GM21515 (cell line): ENCODE results near the gene VAV2.

Experiments
- ATAC-seq: cut with Tn5 transposase; IDR thresholded peaks from one replicate; pipeline ENCODE4 v1.9.1; 2021; ENCODE audit not compliant: unreplicated experiment

Gene VAV2

DNA sequence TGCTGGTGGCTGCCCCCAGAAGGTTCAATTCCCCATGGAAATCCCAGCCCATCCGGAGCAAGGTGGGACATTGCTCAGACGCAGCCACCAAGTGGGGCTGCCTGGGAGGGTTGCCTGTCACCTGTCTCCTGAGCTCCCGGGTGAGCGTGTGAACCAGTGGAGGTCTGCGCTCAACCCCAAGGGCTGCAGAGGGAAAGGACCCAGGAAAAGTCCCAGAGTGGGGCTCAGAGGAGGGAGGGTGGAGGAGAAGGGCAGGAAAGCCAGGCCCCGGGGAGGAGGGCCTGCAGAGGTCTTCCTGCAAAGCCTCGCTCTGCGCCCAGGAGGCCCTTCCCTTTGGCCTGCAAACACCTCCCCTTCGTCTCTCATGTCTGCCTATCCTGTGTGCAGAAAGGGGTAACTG is 134.5 kb downstream of the VAV2 start:
- no peak for ATAC-seq

GRCh38 chr9:133856798-133857197 is 135.3 kb downstream of the VAV2 start:
- no peak for ATAC-seq

- no peak for ATAC-seq
Observed at GRCh38 chr9:133855802-133856521, 136.2 kb downstream of the VAV2 start.

DNA sequence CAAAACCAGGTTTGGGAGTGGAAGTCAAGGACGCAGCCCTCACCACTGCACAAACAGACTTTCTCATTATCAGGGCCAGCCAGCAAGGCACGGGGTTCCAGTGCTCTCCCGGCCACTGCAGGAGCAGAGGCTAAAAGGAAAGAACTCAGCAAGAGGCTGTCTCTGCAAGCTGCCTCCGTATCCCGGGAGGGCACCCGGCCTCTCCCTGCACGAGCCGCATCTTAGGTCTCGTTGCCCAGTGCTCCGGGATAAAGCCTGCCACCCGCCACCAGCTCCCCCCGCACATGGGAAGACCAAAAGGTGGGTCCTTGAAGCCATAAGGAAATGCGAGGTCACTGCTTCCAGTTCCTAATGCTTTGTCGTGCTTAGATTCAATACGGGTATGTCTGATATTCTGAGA is 136.8 kb downstream of the VAV2 start:
- no peak for ATAC-seq

- no peak for ATAC-seq
Observed at GRCh38 chr9:133854765-133855164, 137.4 kb downstream of the VAV2 start.

- ATAC-seq, result no peak
Observed at GRCh38 chr9:133854048-133854447, 138.1 kb downstream of the VAV2 start.

GRCh38 chr9:133853331-133853730 is 138.8 kb downstream of the VAV2 start:
- no peak for ATAC-seq

DNA sequence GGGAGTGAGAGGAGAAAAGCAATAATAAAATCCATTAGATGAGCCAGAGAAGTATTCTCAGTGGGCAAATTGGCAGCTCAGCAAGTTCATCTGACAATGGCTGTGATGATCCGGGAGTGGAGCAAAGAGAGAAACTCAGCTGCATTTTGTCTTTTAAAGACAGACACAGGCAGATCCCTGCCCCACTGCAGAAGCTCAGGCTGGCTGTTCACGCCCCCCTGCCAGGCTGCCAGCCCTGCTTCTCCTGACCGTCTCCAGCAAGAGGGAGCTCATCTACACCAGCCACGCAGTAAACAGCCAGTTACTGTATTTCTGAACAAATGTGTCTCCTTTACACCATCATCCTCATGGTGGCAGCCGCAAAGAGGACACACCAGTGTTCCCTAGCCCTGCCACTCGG is 139.7 kb downstream of the VAV2 start:
- ATAC-seq, result no peak

- ATAC-seq, result no peak
Observed at GRCh38 chr9:133851693-133852092, 140.4 kb downstream of the VAV2 start.

DNA sequence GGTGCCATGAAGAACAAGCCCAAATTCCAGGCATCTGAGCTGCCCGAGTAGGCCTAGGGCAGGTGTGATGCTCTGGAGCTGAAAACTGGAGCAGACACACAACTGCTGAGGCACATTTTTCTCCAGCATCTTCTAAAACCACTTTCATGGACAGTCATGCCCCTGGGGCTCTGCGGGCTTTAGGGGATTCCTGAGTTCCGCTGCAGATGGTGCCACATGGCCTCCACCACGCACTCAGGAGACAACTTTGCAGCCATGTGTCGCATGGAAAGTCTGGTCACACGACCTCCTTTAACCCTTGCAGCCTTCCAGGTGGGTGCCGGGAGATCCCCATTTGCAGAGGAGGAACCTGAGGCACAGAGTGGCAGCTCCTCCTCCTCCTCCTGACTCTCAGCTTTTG is 141.2 kb downstream of the VAV2 start:
- ATAC-seq, result no peak

GRCh38 chr9:133850161-133850560 is 142.0 kb downstream of the VAV2 start:
- no peak for ATAC-seq

DNA sequence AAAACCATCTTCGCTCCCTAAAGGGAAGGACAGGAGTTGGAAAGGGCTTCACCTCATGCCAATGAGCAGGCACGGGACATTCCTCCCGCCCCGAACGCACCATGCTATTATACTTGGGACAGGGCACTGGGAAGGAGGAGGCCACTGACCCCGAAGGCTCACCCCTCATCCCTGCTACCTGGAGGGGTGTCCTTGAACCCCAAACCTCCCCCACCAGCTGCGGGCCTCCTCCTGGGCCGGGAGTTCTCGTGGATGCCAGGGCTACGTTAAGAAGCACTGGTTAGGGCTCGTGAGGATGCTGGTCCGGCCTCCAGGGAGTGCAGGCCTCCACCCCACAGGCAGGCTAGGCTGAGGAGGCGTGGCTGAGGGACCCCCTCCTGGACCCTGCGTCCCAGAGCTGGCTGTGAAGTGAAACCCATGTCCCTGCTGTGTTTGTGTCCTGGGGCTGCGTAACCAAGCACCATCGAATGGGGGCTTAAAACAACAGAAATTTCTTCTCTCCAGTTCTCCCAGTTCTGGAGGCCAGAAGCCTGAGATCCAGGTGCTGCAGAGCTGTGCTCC is 142.9 kb downstream of the VAV2 start:
- no peak for ATAC-seq

DNA sequence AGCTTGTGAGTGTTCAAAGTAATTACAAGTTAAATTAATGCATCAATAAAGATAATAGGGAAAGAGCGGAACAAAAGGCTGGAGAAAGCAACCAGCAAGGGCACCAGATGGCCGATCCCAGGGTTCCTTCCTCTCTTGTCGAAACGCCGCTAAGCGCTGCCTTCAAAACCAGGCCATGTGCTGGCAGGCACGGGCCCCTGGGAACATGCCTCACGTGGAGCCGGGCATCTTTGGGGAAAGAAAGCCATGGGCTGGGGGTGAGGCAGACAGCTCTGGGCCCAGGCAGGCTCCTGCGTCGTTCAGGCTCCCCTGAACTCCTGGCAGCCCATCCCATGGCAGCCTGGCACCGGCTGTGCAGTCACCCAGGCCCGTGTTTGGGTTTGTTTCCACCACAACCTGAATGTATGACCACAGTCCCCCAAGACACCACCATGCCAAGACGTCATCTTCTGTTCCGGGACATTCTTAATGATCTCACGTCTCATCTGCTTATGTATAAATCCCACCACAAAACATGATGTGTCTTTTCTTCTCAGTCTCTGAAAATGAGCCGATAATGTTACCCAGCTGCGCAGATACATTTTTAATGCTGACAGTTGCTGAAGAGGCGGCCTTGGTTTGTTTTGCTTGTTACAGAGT is 143.5 kb downstream of the VAV2 start:
- ATAC-seq, result no peak

DNA sequence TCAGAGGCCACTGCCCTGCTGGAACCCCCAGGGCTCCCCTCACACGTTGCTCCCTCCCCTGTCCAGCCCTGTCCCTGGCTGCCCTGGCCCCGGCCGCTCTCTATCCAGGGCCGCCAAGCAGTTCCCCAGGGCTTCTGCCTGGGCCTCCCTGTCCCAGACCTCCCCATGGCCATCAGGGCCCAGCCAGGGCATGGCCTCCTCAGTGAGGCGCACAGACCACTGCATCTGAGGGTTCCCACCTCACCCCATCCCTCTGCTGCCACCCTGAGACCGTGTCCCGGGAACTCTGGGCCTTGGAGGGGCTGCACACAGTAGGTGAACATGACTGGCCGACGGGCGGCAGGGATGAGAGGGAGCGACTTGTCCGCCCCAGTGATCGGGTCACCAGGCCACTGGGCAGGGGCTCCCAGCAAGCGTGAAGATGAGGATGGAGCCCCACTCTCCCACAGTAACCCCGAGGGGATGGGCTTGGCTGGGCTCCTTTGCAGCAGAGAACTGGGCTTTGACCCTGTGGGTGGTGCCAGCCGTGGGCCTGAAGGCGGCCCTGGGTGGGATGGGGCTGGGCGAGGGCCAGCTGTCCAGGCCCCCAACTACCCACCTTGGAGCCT is 145.5 kb downstream of the VAV2 start:
- no peak for ATAC-seq

GRCh38 chr9:133845440-133845839 is 146.7 kb downstream of the VAV2 start:
- ATAC-seq, result no peak

DNA sequence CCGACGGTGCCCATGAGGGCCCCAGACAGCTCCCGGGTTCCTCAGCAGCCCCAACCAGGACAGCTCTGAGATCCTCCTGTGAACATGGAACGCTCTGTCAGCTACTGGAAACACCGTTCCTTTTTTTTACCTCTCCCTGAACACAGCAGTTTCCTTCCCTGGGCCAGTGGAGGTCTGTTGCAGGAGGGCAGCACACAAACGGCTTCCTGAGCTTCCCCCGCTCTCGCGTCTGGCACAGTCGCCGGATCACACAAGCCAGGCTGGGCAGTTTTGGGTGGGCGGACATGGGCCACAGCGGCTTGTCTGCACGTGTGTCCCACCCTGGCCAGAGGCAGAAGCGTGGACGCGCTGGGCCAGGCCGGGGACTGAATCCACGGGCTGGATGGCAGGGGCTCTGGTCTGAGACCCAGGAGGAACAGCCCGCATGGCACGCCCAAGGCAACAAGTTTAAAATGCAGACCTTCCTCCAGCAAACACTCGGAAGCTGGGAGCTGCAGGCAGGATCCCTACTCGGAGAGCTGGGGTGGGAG is 147.2 kb downstream of the VAV2 start:
- no peak for ATAC-seq

GRCh38 chr9:133844398-133844784 is 147.7 kb downstream of the VAV2 start:
- ATAC-seq, result no peak

- ATAC-seq, result no peak
Observed at GRCh38 chr9:133843751-133844397, 148.2 kb downstream of the VAV2 start.

DNA sequence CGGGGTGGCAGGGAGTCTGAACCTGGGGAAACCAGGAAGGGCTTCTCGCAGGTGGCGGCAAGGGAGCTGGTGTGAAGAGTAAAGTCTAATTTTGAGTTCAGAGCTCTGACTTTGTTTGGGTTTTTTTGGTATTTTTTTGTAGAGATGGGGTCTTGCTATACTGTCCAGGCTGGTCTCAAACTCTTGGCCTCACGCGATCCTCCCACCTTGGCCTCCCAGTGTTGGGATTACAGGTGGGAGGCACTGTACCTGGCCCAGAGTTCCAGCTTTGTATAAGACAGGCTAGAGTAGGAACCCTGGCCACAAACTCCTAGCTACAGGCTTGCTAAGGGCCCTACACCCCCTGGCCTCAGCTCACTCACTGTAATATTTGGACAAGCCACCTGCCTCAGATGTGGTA is 148.9 kb downstream of the VAV2 start:
- ATAC-seq, result no peak

DNA sequence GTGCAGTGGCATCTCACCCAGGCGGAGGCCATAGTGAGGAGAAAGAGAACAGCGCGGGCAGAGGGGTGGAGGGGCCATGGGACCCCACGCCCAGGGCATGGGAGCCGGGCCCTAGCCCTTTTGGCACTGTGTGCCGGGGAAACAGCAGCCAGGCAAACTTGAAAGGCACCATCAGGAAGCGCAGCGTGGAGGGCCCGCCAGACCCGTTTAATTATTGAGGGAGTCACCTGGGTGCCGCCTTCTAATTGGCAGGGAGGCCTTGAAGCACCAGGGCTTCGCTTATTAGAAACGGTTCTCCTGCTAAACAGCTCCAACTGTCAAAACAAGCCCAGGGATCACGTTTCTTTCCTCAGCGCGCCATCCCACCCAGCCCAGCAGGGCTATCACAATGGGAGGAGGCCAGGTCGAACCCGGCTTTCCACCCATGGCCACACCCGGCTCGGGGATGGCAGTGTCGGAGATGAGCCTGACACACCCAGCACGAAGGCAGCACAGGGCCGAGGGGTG is 149.3 kb downstream of the VAV2 start:
- no peak for ATAC-seq

DNA sequence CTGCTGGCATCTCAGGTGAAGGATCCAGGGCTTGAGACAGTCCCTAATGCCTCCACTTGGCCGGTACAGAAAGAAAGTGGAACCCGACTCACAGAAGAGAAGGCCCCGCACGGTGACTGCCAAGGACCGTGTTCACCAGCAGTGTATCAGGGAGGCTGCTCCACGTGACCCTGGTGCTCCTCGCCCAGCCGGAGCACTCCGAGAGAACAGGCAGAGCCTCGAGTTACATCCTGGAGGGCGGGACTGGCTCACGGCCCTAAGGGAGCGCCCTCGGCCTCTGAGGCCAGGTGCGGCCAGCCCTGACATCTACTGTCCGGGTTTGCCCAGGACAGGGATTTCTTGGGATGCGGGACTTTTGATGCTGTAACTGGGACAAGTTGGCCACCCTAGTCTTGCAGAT is 149.9 kb downstream of the VAV2 start:
- ATAC-seq, result no peak
